Testis (tissue), 3 donors: ENCODE data around the gene ZNF837. TPM values are rescaled to one million over a fixed set of nuclear protein-coding genes. Genes with fewer than 3 reads are reported as not detected.
A peak's percentile ranks its signal among the peaks of the same experiment; 100 is the strongest.

ENCODE experiments used
- DNase-seq: peaks from one replicate; pipeline ENCODE4 v3.0.0-alpha.2; 2019
- H3K27ac ChIP-seq, 2 donors: fragments of 200-600 bp; sonication (generic); one replicate each; pipeline ENCODE4 v1.5.1; 2019
- H3K27me3 ChIP-seq: fragments of 200-600 bp; sonication (generic); one replicate; pipeline ENCODE4 v1.5.1; 2019
- H3K36me3 ChIP-seq: fragments of 200-600 bp; sonication (generic); one replicate; pipeline ENCODE4 v1.5.1; 2017; ENCODE audit warnings: low read depth; ENCODE audit errors: missing control alignments
- H3K4me1 ChIP-seq: fragments of 200-600 bp; sonication (generic); one replicate; pipeline ENCODE4 v1.5.1; 2019
- H3K4me3 ChIP-seq, 2 donors: fragments of 200-600 bp; sonication (generic); one replicate each; pipeline ENCODE4 v1.5.1; 2017 to 2019
- H3K9me3 ChIP-seq: fragments of 200-600 bp; sonication (generic); one replicate; pipeline ENCODE4 v1.5.1; 2017
- CTCF ChIP-seq, 3 experiments: fragments of 450-650 bp in 2 of 3; fragments of 200-600 bp in 1 of 3; sonication (generic) in 1 of 3; IDR thresholded peaks; one replicate each; pipeline ENCODE4 v1.5.1; 2016 to 2019; ENCODE audit warnings: antibody characterized with exemption in 3 of 3, mild to moderate bottlenecking in 2 of 3, moderate library complexity in 1 of 3
- POLR2A ChIP-seq: fragments of 450-650 bp; IDR thresholded peaks from one replicate; pipeline ENCODE4 v1.6.1; 2017; ENCODE audit warnings: antibody characterized with exemption, mild to moderate bottlenecking, moderate library complexity
- WGBS, 2 donors: methylation state at CpG; one replicate each; pipeline ENCODE4 v1.1.5; 2018; 5-methylcytosine and 5-hydroxymethylcytosine counted together
- intact Hi-C: fragments of 100-400 bp; cut with DNase I; formaldehyde crosslinking; loops from one replicate; pipeline ENCODE4 v1.15.1; 2023; ENCODE audit warnings: low total_unique reads
- polyA plus RNA-seq: library from polyadenylated mRNA; stranded (reverse); fragments of 350-450 nt; fragmentation: Illumina TruSeq; extraction: RNeasy Lipid Tissue Mini Kit (QIAGEN cat#74804); gene quantifications from one replicate; pipeline ENCODE4 v1.2.3, GENCODE V29; 2014; ENCODE audit warnings: low read depth, low replicate concordance; ENCODE audit not compliant: insufficient read depth
- total RNA-seq, 2 donors: library from RNA; depleted of rRNA; stranded (reverse); fragments of >200 nt; gene quantifications; one replicate each; pipeline ENCODE4 v1.2.3, GENCODE V29; 2016

The ZNF837 gene
- total and polyA plus RNA-seq, 3 donors from 2014 or later: 1.3 to 9.3 (median 6.2) TPM

- intact Hi-C loops: no loop called here
- Histone ChIP-seq H3K36me3 (no peaks in the 10 kb centered on the region), H3K27ac (no peak overlapping the region), H3K4me3 (peak overlapping the region in 1 of 2 donors; percentile 36), H3K27me3 (no peaks in the 10 kb centered on the region), H3K4me1 (peaks cover 15% of the 10 kb centered on the region), H3K9me3 (no peaks in the 10 kb centered on the region)
- DNase-seq: no peak
- 34 to 35% methylated on average over 15 to 44 of the region's 58 CpGs for WGBS, 2 donors
- TF ChIP-seq CTCF (IDR thresholded peaks at IDR 0.05) (no peak), POLR2A (no peak)
These were observed 16.1 kb upstream of the ZNF837 start for GRCh38 chr19:58396691-58397532.

DNA sequence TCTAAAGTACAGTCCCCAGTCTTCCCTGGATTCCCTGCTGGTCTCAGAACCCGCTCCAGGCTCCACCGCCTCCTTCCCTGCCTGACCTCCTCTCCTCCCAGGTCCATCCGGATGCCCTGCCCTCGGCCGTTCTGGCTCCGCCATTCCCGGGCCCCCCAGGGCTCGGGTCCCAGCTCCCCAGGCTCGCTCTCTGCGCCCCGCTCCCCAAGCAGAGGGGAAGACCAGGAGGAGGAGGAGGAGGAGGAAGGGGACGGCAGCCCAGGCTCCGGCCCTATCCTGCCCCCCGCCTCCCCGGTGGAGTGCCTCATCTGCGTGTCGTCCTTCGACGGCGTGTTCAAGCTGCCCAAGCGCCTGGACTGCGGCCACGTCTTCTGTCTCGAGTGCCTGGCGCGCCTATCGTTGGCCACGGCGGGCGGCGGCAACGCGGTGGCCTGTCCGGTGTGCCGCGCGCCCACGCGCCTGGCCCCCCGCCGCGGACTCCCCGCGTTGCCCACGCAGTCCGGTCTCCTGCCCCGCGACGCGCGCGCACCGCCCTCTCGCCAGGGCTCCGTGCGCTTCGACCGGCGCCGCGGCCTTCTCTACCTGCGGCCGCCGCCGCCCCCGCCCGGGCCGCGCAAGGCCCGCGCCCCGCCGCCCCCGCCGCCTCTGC, 15.3 kb upstream of the ZNF837 start:
- peaks cover 11% of the 10 kb centered on the region for H3K4me1 ChIP-seq
- TF ChIP-seq CTCF (IDR thresholded peaks at IDR 0.05) (no peak), POLR2A (no peak)
- no peaks in the 10 kb centered on the region for H3K9me3 ChIP-seq
- H3K27me3 ChIP-seq: no peaks in the 10 kb centered on the region
- no peaks in the 10 kb centered on the region for H3K36me3 ChIP-seq
- peak overlapping the region; percentile 18 to 34 for H3K4me3 ChIP-seq
- DNase-seq: no peak
- intact Hi-C loops: no loop called here
- H3K27ac ChIP-seq: no peak overlapping the region
- WGBS, 2 donors: 6 to 9% methylated on average over 6 to 37 of the region's 75 CpGs

GRCh38 chr19:58395220-58395978, 14.6 kb upstream of the ZNF837 start, which contains the start of gene RNF225:
Gene RNF225 (plus strand): TSS chr19:58395656. CDS start chr19:58396090, 434 bp downstream.
- no peak within 1 kb of the TSS for H3K27ac ChIP-seq
- H3K36me3 ChIP-seq: no peaks in the 10 kb centered on the region

GRCh38 chr19:58394821-58395219, 14.0 kb upstream of the ZNF837 start:
- Histone ChIP-seq H3K4me3 (no peak overlapping the region), H3K27me3 (no peaks in the 10 kb centered on the region), H3K27ac (no peak overlapping the region), H3K4me1 (peaks cover 5% of the 10 kb centered on the region), H3K36me3 (no peaks in the 10 kb centered on the region), H3K9me3 (no peaks in the 10 kb centered on the region)
- TF ChIP-seq POLR2A: no peak
- TF ChIP-seq CTCF (IDR thresholded peaks at IDR 0.05): no peak
- intact Hi-C loops: no loop called here
- 72 to 100% methylated on average over 2 to 3 of the region's 3 CpGs for WGBS, 2 donors
- no peak for DNase-seq

More at GRCh38 chr19:58395220-58395978, 14.6 kb upstream of the ZNF837 start, which contains the start of gene RNF225:
- H3K9me3 ChIP-seq: no peaks in the 10 kb centered on the region
- peaks cover 6% of the 10 kb centered on the region for H3K4me1 ChIP-seq
- peak within 1 kb of the TSS; percentile 18 to 34 for H3K4me3 ChIP-seq
- TF ChIP-seq CTCF (IDR thresholded peaks at IDR 0.05) (no peak), POLR2A (no peak)
- H3K27me3 ChIP-seq: no peaks in the 10 kb centered on the region
- 9 to 45% methylated on average over 9 to 21 of the region's 21 CpGs for WGBS, 2 donors
- no peak for DNase-seq
- intact Hi-C loops: no loop called here
